Natural killer cell (primary cell): ENCODE results near the gene MAFG. TPM values are rescaled to one million over a fixed set of nuclear protein-coding genes. Genes with fewer than 3 reads are reported as not detected.

Experiments
- ATAC-seq, 3 donors: fragments of 150-1000 bp in 2 of 3; fragments of 200-7000 bp in 1 of 3; cut with Tn5 transposase; 1 replicate in 1 of 3; 2 replicates in 2 of 3; pipeline ENCODE4 v1.10.0; 2021; ENCODE audit warnings: mild to moderate bottlenecking in 2 of 3, moderate library complexity in 2 of 3
- DNase-seq, 2 donors: peaks; one replicate each; pipeline versions ENCODE4 v3.0.0 to v3.0.0-alpha.2; 2013 to 2021; ENCODE audit warnings: mixed read lengths in 1 of 2
- H3K27ac ChIP-seq: one replicate; pipeline ENCODE4 v1.5.1; 2013; ENCODE audit warnings: mild to moderate bottlenecking, low read length
- H3K27me3 ChIP-seq: one replicate; pipeline ENCODE4 v1.6.1; 2013; ENCODE audit warnings: low read length; ENCODE audit not compliant: control insufficient read depth, insufficient read depth
- H3K36me3 ChIP-seq: one replicate; pipeline ENCODE4 v1.6.1; 2013; ENCODE audit warnings: low read length; ENCODE audit not compliant: control insufficient read depth, insufficient read depth
- H3K4me1 ChIP-seq: one replicate; pipeline ENCODE4 v1.6.1; 2013; ENCODE audit warnings: low read length; ENCODE audit not compliant: control insufficient read depth, insufficient read depth
- H3K4me3 ChIP-seq: one replicate; pipeline ENCODE4 v1.5.1; 2013; ENCODE audit warnings: low read length
- H3K9me3 ChIP-seq: one replicate; pipeline ENCODE4 v1.6.1; 2013; ENCODE audit warnings: low read length; ENCODE audit not compliant: control insufficient read depth, insufficient read depth
- H3K27ac Mint-ChIP-seq, 2 donors: one replicate each; pipeline ENCODE4 v1.8.0; 2022; ENCODE audit warnings: mild to moderate bottlenecking in 2 of 2, mixed read lengths in 2 of 2, moderate library complexity in 1 of 2
- H3K27me3 Mint-ChIP-seq, 2 donors: one replicate each; pipeline ENCODE4 v1.8.0; 2022; ENCODE audit warnings: low read depth in 2 of 2, mixed read lengths in 2 of 2
- H3K36me3 Mint-ChIP-seq: one replicate; pipeline ENCODE4 v1.8.0; 2022; ENCODE audit warnings: mixed read lengths
- H3K4me1 Mint-ChIP-seq, 2 donors: one replicate each; pipeline ENCODE4 v1.8.0; 2022; ENCODE audit warnings: mixed read lengths in 2 of 2
- H3K4me3 Mint-ChIP-seq: one replicate; pipeline ENCODE4 v1.8.0; 2022; ENCODE audit warnings: mild to moderate bottlenecking, moderate library complexity, mixed read lengths
- H3K9me3 Mint-ChIP-seq, 2 donors: one replicate each; pipeline ENCODE4 v1.8.0; 2022; ENCODE audit warnings: mixed read lengths in 2 of 2
- CTCF ChIP-seq: fragments of 200-600 bp; IDR thresholded peaks from one replicate; pipeline ENCODE4 v1.8.0; 2022; ENCODE audit warnings: antibody characterized with exemption
- WGBS: methylation state at CpG from one replicate; pipeline ENCODE4 v1.1.7; 2013; ENCODE audit warnings: missing lambda C conversion rate; ENCODE audit not compliant: insufficient coverage; 5-methylcytosine and 5-hydroxymethylcytosine counted together
- intact Hi-C: fragments of 100-400 bp; cut with micrococcal nuclease; formaldehyde crosslinking; loops from one replicate; pipeline ENCODE4 v1.14.2; 2022
- total RNA-seq, 4 donors: library from RNA; stranded (reverse); fragments of 120-200 nt in 1 of 4; gene quantifications; one replicate each; pipeline versions ENCODE4 v1.2.3 to v1.2.4, GENCODE V29; 2013 to 2022

The MAFG gene
- total RNA-seq, 3 donors from 2014 or later (not counting 1 experiment from before 2014, with no cell fraction given): 11.9 to 14.6 (median 13.2) TPM

GRCh38 chr17:81901167-81902022 lies 26.1 kb downstream of the MAFG start:
- DNase-seq (no peak), ATAC-seq (peak in 1 of 3 donors; percentile 4)
- no peaks in the 10 kb centered on the region for H3K4me1 Mint-ChIP-seq
- no peak for TF ChIP-seq CTCF
- Histone ChIP-seq H3K36me3 (peaks cover 20% of the 10 kb centered on the region), H3K27ac (no peak overlapping the region), H3K4me3 (no peak overlapping the region), H3K4me1 (peaks cover 5% of the 10 kb centered on the region), H3K9me3 (no peaks in the 10 kb centered on the region), H3K27me3 (peaks cover 8% of the 10 kb centered on the region)
- H3K4me3 Mint-ChIP-seq: no peak overlapping the region
- H3K27me3 Mint-ChIP-seq: peaks cover 7 to 8% of the 10 kb centered on the region in 2 donors
- H3K9me3 Mint-ChIP-seq: no peaks in the 10 kb centered on the region
- H3K27ac Mint-ChIP-seq: no peak overlapping the region
- intact Hi-C loops: no loop called here
- 56% methylated on average over 21 of the region's 21 CpGs for WGBS
- H3K36me3 Mint-ChIP-seq: no peaks in the 10 kb centered on the region

DNA sequence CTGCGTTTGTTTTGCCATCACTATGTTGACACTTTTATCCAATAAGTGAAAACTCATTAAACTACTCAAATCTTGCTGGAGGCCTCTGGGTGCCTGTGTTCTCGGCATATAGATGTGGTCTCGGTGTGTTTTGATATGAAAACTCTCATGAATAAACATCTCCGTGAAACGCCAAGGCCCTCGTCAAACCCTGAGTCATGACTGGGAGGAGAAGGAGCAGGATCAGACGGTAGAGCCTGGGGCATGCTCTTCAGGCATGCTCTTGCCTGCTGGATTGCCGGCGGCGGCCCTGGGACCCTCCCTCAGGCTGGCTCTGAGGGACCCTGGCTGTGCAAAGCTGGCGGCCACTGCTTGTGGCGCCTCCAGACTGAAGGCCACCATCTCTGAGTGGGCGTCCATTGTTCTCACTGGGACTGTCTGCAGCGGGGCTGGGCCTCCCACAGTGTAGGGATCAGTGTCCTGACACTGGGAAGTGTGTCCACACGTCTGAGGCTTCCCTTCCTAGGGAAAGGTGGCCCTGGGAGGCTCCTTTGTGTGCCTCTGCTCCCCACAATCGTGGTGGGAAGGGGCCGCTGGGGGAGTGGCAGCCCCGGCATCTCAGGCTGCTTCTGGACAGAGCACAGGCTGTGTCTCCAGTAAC lies 27.2 kb downstream of the MAFG start:
- 91% methylated on average over 18 of the region's 18 CpGs for WGBS
- H3K27me3 ChIP-seq: peaks cover 8% of the 10 kb centered on the region
- H3K4me3 ChIP-seq: no peak overlapping the region
- TF ChIP-seq CTCF: no peak
- H3K27ac Mint-ChIP-seq: no peak overlapping the region
- H3K4me1 Mint-ChIP-seq: no peaks in the 10 kb centered on the region
- H3K36me3 ChIP-seq: peaks cover 23% of the 10 kb centered on the region
- no peaks in the 10 kb centered on the region for H3K9me3 Mint-ChIP-seq
- H3K9me3 ChIP-seq: no peaks in the 10 kb centered on the region
- no peak overlapping the region for H3K27ac ChIP-seq
- no peak for DNase-seq
- no peak overlapping the region for H3K4me3 Mint-ChIP-seq
- no peaks in the 10 kb centered on the region for H3K36me3 Mint-ChIP-seq
- peaks cover 5% of the 10 kb centered on the region for H3K4me1 ChIP-seq
- H3K27me3 Mint-ChIP-seq: peaks cover 7 to 8% of the 10 kb centered on the region in 2 donors
- ATAC-seq: no peak
- intact Hi-C loops: no loop called here

DNA sequence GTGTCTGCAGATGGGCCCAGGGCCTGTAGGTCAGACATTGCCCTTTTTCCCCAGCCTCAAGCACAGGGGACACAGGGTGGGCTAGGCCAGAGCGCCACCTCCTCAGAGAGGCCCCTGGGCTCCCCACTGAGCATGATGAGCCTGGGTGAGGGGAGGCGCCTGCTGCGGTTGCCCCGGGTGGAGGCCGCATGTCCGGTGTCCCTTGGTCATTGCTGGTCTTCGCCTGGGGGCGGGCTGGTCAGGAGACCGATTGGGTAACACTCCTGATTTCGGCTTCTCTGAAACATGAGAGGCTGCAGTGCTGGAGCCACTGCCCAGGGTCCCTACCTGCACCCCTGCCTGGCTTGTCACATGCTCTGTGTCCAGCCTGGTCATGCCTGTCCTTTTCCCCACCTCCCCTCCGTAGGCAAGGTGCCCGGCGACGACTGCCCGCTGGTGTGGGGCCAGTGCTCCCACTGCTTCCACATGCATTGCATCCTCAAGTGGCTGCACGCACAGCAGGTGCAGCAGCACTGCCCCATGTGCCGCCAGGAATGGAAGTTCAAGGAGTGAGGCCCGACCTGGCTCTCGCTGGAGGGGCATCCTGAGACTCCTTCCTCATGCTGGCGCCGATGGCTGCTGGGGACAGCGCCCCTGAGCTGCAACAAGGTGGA lies 27.9 kb downstream of the MAFG start:
- Histone ChIP-seq H3K4me1 (peaks cover 5% of the 10 kb centered on the region), H3K27ac (no peak overlapping the region), H3K4me3 (no peak overlapping the region), H3K36me3 (peaks cover 24% of the 10 kb centered on the region), H3K9me3 (no peaks in the 10 kb centered on the region), H3K27me3 (peaks cover 8% of the 10 kb centered on the region)
- no peak for TF ChIP-seq CTCF
- no peaks in the 10 kb centered on the region for H3K36me3 Mint-ChIP-seq
- no peaks in the 10 kb centered on the region for H3K9me3 Mint-ChIP-seq
- WGBS: 97% methylated on average over 22 of the region's 22 CpGs
- ATAC-seq (no peak), DNase-seq (no peak)
- intact Hi-C loops: no loop called here
- peaks cover 7 to 8% of the 10 kb centered on the region in 2 donors for H3K27me3 Mint-ChIP-seq
- no peak overlapping the region for H3K4me3 Mint-ChIP-seq
- no peaks in the 10 kb centered on the region for H3K4me1 Mint-ChIP-seq
- no peak overlapping the region for H3K27ac Mint-ChIP-seq
